Liver (tissue), 9 donors: Measurements from ENCODE around the gene IL11. TPM values are rescaled to one million over a fixed set of nuclear protein-coding genes. Genes with fewer than 3 reads are reported as not detected.

ENCODE experiments used
- DNase-seq: peaks from one replicate; pipeline ENCODE4 v3.0.0-alpha.2; 2017; ENCODE audit warnings: low spot score
- H3K27ac ChIP-seq, 2 donors: one replicate each; pipeline ENCODE4 v1.7.0; 2013; ENCODE audit warnings: inconsistent platforms in 2 of 2, low read length in 2 of 2, control low read depth in 1 of 2, low read depth in 1 of 2, mild to moderate bottlenecking in 1 of 2
- H3K27me3 ChIP-seq, 4 donors: one replicate each; pipeline versions ENCODE4 v1.6.1 to v1.7.0; 2013; ENCODE audit warnings: low read length in 3 of 4, inconsistent platforms in 1 of 4, mild to moderate bottlenecking in 1 of 4, moderate library complexity in 1 of 4; ENCODE audit not compliant: control insufficient read depth in 4 of 4, insufficient read depth in 4 of 4
- H3K36me3 ChIP-seq, 4 donors: one replicate each; pipeline versions ENCODE4 v1.6.1 to v1.7.0; 2013; ENCODE audit warnings: low read length in 3 of 4, mild to moderate bottlenecking in 3 of 4, low read depth in 1 of 4, moderate library complexity in 1 of 4; ENCODE audit not compliant: control insufficient read depth in 4 of 4, insufficient read depth in 3 of 4
- H3K4me1 ChIP-seq, 4 donors: one replicate each; pipeline versions ENCODE4 v1.6.1 to v1.7.0; 2013; ENCODE audit warnings: low read length in 3 of 4, mild to moderate bottlenecking in 3 of 4, moderate library complexity in 1 of 4; ENCODE audit not compliant: control insufficient read depth in 4 of 4, insufficient read depth in 4 of 4
- H3K4me3 ChIP-seq, 3 donors: one replicate each; pipeline versions ENCODE4 v1.6.1 to v1.7.0; 2013; ENCODE audit warnings: low read length in 3 of 3, control low read depth in 1 of 3, low read depth in 1 of 3, mild to moderate bottlenecking in 1 of 3
- H3K9ac ChIP-seq, 2 donors: one replicate each; pipeline ENCODE4 v1.7.0; 2013; ENCODE audit warnings: low read length in 2 of 2, mild to moderate bottlenecking in 2 of 2, moderate library complexity in 2 of 2, control low read depth in 1 of 2, low read depth in 1 of 2
- H3K9me3 ChIP-seq, 4 donors: one replicate each; pipeline versions ENCODE4 v1.6.1 to v1.7.0; 2013; ENCODE audit warnings: low read length in 3 of 4; ENCODE audit not compliant: control insufficient read depth in 4 of 4
- CTCF ChIP-seq: fragments of 150-350 bp; IDR thresholded peaks from 2 replicates; pipeline ENCODE4 v1.5.1; 2017; ENCODE audit warnings: improper control_type of control experiment, low read depth, low read length; ENCODE audit not compliant: missing input control
- EGR1 ChIP-seq, 2 donors: IDR thresholded peaks; 2 replicates each; pipeline ENCODE4 v1.6.1; 2016 to 2018; ENCODE audit warnings: antibody characterized with exemption in 2 of 2, low read depth in 2 of 2
- FOXA1 ChIP-seq: IDR thresholded peaks from 2 replicates; pipeline ENCODE4 v1.6.1; 2016; ENCODE audit warnings: antibody characterized with exemption
- FOXA2 ChIP-seq: IDR thresholded peaks from 2 replicates; pipeline ENCODE4 v1.6.1; 2016; ENCODE audit warnings: antibody characterized with exemption
- GABPA ChIP-seq, 2 donors: IDR thresholded peaks in 1 of 2; conservative IDR thresholded peaks in 1 of 2; 2 replicates each; pipeline ENCODE4 v1.6.1; 2016; ENCODE audit warnings: antibody characterized with exemption in 2 of 2, mild to moderate bottlenecking in 1 of 2, moderate library complexity in 1 of 2
- HNF4G ChIP-seq: IDR thresholded peaks from 2 replicates; pipeline ENCODE4 v1.6.1; 2016; ENCODE audit warnings: antibody characterized with exemption
- JUND ChIP-seq, 2 donors: IDR thresholded peaks; 2 replicates each; pipeline ENCODE4 v1.6.1; 2016; ENCODE audit warnings: antibody characterized with exemption in 2 of 2
- MAX ChIP-seq: IDR thresholded peaks from 2 replicates; pipeline ENCODE4 v1.6.1; 2016; ENCODE audit warnings: antibody characterized with exemption
- NR2F2 ChIP-seq: IDR thresholded peaks from 2 replicates; pipeline ENCODE4 v1.6.1; 2016; ENCODE audit warnings: antibody characterized with exemption
- RAD21 ChIP-seq, 2 donors: IDR thresholded peaks; 2 replicates each; pipeline ENCODE4 v1.6.1; 2016; ENCODE audit warnings: antibody characterized with exemption in 2 of 2, mild to moderate bottlenecking in 2 of 2
- RXRA ChIP-seq, 2 donors: IDR thresholded peaks; 2 replicates each; pipeline ENCODE4 v1.6.1; 2017 to 2018; ENCODE audit warnings: antibody characterized with exemption in 2 of 2, mild to moderate bottlenecking in 1 of 2
- SP1 ChIP-seq: IDR thresholded peaks from 2 replicates; pipeline ENCODE4 v1.6.1; 2018; ENCODE audit warnings: antibody characterized with exemption, mild to moderate bottlenecking
- TAF1 ChIP-seq: conservative IDR thresholded peaks from 2 replicates; pipeline ENCODE4 v1.6.1; 2016; ENCODE audit warnings: antibody characterized with exemption, mild to moderate bottlenecking
- ZBTB33 ChIP-seq: IDR thresholded peaks from 2 replicates; pipeline ENCODE4 v1.6.1; 2016; ENCODE audit warnings: antibody characterized with exemption
- WGBS: extraction: QIAGEN DNeasy Blood & Tissue Kit; methylation state at CpG from one replicate; pipeline ENCODE4 v1.1.7; 2013; 5-methylcytosine and 5-hydroxymethylcytosine counted together
- polyA plus RNA-seq, 2 donors: library from polyadenylated mRNA; stranded (reverse) in 1 of 2; unstranded in 1 of 2; fragments of 200-250 nt in 1 of 2; fragments of >200 nt in 1 of 2; fragmentation: Nextera tagmentation in 1 of 2; extraction: Ambion mirVana in 1 of 2; gene quantifications; one replicate each; pipeline versions ENCODE4 v1.2.1 to v1.2.3, GENCODE V29; 2013 to 2015
- total RNA-seq, 2 donors: library from RNA; depleted of rRNA; stranded (reverse); fragments of >200 nt; gene quantifications; one replicate each; pipeline ENCODE4 v1.2.3, GENCODE V29; 2014
- TF ChIP-seq, protein P1 (sequence below): IDR thresholded peaks from 2 replicates; pipeline ENCODE4 v1.6.1; 2016; ENCODE audit warnings: antibody characterized with exemption, mild to moderate bottlenecking
- TF ChIP-seq, protein P2 (sequence below): IDR thresholded peaks from 2 replicates; pipeline ENCODE4 v1.6.1; 2016; ENCODE audit warnings: antibody characterized with exemption
- donor health status: healthy.
- donor health status: healthy.
- donor health status: healthy.
- donor health status: healthy.
- donor health status: healthy.

IL11 gene
- total and polyA plus RNA-seq, 4 donors, result not detected

- H3K9ac ChIP-seq, result peak overlapping the region; percentile 71 to 90
- peak overlapping the region; percentile 11 to 71 (median 29) for H3K4me3 ChIP-seq
- peaks cover 16 to 39% (median 30%) of the 10 kb centered on the region in 4 donors for H3K4me1 ChIP-seq
- peak overlapping the region; percentile 75 to 94 for H3K27ac ChIP-seq
- DNase-seq, result peak; percentile 93
- WGBS, result 9% methylated on average over 34 of the region's 34 CpGs
- TF ChIP-seq FOXA1, result no peak
- no peak for TF ChIP-seq RXRA (IDR thresholded peaks at IDR 0.05)
- TF ChIP-seq, protein P1, sequence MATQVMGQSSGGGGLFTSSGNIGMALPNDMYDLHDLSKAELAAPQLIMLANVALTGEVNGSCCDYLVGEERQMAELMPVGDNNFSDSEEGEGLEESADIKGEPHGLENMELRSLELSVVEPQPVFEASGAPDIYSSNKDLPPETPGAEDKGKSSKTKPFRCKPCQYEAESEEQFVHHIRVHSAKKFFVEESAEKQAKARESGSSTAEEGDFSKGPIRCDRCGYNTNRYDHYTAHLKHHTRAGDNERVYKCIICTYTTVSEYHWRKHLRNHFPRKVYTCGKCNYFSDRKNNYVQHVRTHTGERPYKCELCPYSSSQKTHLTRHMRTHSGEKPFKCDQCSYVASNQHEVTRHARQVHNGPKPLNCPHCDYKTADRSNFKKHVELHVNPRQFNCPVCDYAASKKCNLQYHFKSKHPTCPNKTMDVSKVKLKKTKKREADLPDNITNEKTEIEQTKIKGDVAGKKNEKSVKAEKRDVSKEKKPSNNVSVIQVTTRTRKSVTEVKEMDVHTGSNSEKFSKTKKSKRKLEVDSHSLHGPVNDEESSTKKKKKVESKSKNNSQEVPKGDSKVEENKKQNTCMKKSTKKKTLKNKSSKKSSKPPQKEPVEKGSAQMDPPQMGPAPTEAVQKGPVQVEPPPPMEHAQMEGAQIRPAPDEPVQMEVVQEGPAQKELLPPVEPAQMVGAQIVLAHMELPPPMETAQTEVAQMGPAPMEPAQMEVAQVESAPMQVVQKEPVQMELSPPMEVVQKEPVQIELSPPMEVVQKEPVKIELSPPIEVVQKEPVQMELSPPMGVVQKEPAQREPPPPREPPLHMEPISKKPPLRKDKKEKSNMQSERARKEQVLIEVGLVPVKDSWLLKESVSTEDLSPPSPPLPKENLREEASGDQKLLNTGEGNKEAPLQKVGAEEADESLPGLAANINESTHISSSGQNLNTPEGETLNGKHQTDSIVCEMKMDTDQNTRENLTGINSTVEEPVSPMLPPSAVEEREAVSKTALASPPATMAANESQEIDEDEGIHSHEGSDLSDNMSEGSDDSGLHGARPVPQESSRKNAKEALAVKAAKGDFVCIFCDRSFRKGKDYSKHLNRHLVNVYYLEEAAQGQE, result no peak
- TF ChIP-seq JUND (IDR thresholded peaks at IDR 0.05), result no peak
- peak; percentile 89 for TF ChIP-seq HNF4G
- no peak for TF ChIP-seq MAX
- TF ChIP-seq, protein P2, sequence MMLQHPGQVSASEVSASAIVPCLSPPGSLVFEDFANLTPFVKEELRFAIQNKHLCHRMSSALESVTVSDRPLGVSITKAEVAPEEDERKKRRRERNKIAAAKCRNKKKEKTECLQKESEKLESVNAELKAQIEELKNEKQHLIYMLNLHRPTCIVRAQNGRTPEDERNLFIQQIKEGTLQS, result no peak
- no peak for TF ChIP-seq TAF1
- no peak for TF ChIP-seq EGR1 (IDR thresholded peaks at IDR 0.05; ENCODE audit: low read depth in 2 of 2)
- no peak for TF ChIP-seq RAD21 (IDR thresholded peaks at IDR 0.05)
- TF ChIP-seq ZBTB33, result no peak
- peak; percentile 18 for TF ChIP-seq NR2F2
- TF ChIP-seq SP1, result no peak
- no peak for TF ChIP-seq FOXA2
- TF ChIP-seq CTCF, result no peak
- no peak for TF ChIP-seq GABPA (IDR thresholded peaks at IDR 0.05 in 1 of 2, conservative IDR thresholded peaks at IDR 0.05 in 1 of 2)
- H3K27me3 ChIP-seq, result no peaks in the 10 kb centered on the region
- H3K36me3 ChIP-seq, result peaks cover 10 to 26% (median 17%) of the 10 kb centered on the region in 4 donors
- H3K9me3 ChIP-seq, result no peaks in the 10 kb centered on the region
These were observed 14.9 kb upstream of the IL11 start for GRCh38 chr19:55384920-55385723.
